ENCODE measurements around the gene MICAL2. TPM values are rescaled to one million over a fixed set of nuclear protein-coding genes. Genes with fewer than 3 reads are reported as not detected.

MICAL2 gene
- total RNA-seq, 6 experiments from 2014 or later: 17.0 to 50.7 (median 35.9) TPM

- Histone ChIP-seq H3K27ac (no peak overlapping the region), H3K27me3 (no peaks in the 10 kb centered on the region), H3K36me3 (no peaks in the 10 kb centered on the region), H3K9me3 (no peaks in the 10 kb centered on the region), H3K4me3 (no peak overlapping the region), H3K4me1 (no peaks in the 10 kb centered on the region)
- 21% methylated on average over 12 of the region's 12 CpGs for WGBS (ENCODE audit: insufficient coverage, low coverage, low lambda C conversion rate, missing lambda C conversion rate)
- DNase-seq (peak; percentile 76 to 82 (median 81)), ATAC-seq (peak; percentile 88 to 96 (median 92))
- TF ChIP-seq POLR2A (IDR thresholded peaks at IDR 0.05): no peak
- TF ChIP-seq CTCF (IDR thresholded peaks at IDR 0.05): peak; percentile 90 to 97 (median 96)
- intact Hi-C loops (cut with DNase I): loop anchor here (5.0 to 10.0 kb wide), 2 partner anchors 235 to 347 kb away; no protein-coding TSS in a partner anchor
Observed at GRCh38 chr11:12281571-12282478, 171.4 kb downstream of the MICAL2 start.

- TF ChIP-seq CTCF (IDR thresholded peaks at IDR 0.05): no peak
- TF ChIP-seq POLR2A (IDR thresholded peaks at IDR 0.05): no peak
- intact Hi-C loops (cut with DNase I): loop anchor here (5.0 to 10.0 kb wide), 2 partner anchors 235 to 348 kb away; no protein-coding TSS in a partner anchor
- 75% methylated on average over 4 of the region's 6 CpGs for WGBS (ENCODE audit: insufficient coverage, low coverage, low lambda C conversion rate, missing lambda C conversion rate)
- Histone ChIP-seq H3K27ac (no peak overlapping the region), H3K4me1 (no peaks in the 10 kb centered on the region), H3K4me3 (no peak overlapping the region), H3K27me3 (no peaks in the 10 kb centered on the region), H3K9me3 (no peaks in the 10 kb centered on the region), H3K36me3 (no peaks in the 10 kb centered on the region)
- ATAC-seq: no peak
- no peak for DNase-seq
Observed at GRCh38 chr11:12282676-12283075, 172.3 kb downstream of the MICAL2 start.

GRCh38 chr11:12284316-12285050 is 174.1 kb downstream of the MICAL2 start:
- no peak for ATAC-seq
- H3K4me1 ChIP-seq: no peaks in the 10 kb centered on the region
- no peak overlapping the region for H3K27ac ChIP-seq
- no peaks in the 10 kb centered on the region for H3K9me3 ChIP-seq
- TF ChIP-seq CTCF (IDR thresholded peaks at IDR 0.05) (no peak), POLR2A (IDR thresholded peaks at IDR 0.05) (no peak)
- no peaks in the 10 kb centered on the region for H3K36me3 ChIP-seq
- 40% methylated on average over 4 of the region's 4 CpGs for WGBS (ENCODE audit: insufficient coverage, low coverage, low lambda C conversion rate, missing lambda C conversion rate)
- H3K4me3 ChIP-seq: no peak overlapping the region
- intact Hi-C loops (cut with DNase I): loop anchor here (5.0 to 10.0 kb wide), 2 partner anchors 237 to 350 kb away; no protein-coding TSS in a partner anchor
- no peaks in the 10 kb centered on the region for H3K27me3 ChIP-seq
- peak in 1 of 3 donors; percentile 21 for DNase-seq

GRCh38 chr11:12285106-12285505 is 174.7 kb downstream of the MICAL2 start:
- Histone ChIP-seq H3K27ac (no peak overlapping the region), H3K4me3 (no peak overlapping the region), H3K4me1 (no peaks in the 10 kb centered on the region), H3K9me3 (no peaks in the 10 kb centered on the region), H3K36me3 (no peaks in the 10 kb centered on the region), H3K27me3 (no peaks in the 10 kb centered on the region)
- DNase-seq (no peak), ATAC-seq (no peak)
- WGBS (ENCODE audit: insufficient coverage, low coverage, low lambda C conversion rate, missing lambda C conversion rate): 78% methylated on average over 4 of the region's 4 CpGs
- TF ChIP-seq POLR2A (IDR thresholded peaks at IDR 0.05) (no peak), CTCF (IDR thresholded peaks at IDR 0.05) (no peak)
- intact Hi-C loops (cut with DNase I): loop anchor here in 1 of 2 donors (10.0 kb wide), 1 partner anchor 350 kb away; no protein-coding TSS in a partner anchor
